ENCODE results near the gene SLIRP. TPM values are rescaled to one million over a fixed set of nuclear protein-coding genes. Genes with fewer than 3 reads are reported as not detected.
"Not testable (repeated sequence)": the region's sequence is repeated elsewhere in the genome, so short reads cannot be mapped to it uniquely, and the experiment has no call there.

SLIRP gene
- total RNA-seq, 1 donor from 2014 or later, result 58.0 TPM

DNA sequence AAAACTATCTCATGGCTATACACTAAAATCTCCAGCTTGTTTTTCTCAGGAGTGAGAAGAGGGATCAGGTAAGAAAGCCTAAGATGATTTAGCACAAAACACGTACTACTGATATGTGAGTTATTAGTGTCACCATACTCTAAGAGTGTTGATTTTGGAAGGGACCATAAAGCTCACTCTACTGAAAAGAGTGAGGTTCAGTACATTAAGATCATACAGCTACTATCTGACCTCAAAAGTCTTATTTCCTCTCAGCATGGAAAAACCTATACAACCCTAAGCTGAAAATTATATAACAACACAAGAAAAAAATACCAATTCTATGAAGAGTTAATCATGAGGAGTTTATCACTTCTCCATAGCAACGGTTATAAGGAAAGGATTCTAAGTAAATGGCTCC lies 33.5 kb downstream of the SLIRP start:
- H3K4me3 ChIP-seq, result no peak overlapping the region
- TF ChIP-seq, protein P1, sequence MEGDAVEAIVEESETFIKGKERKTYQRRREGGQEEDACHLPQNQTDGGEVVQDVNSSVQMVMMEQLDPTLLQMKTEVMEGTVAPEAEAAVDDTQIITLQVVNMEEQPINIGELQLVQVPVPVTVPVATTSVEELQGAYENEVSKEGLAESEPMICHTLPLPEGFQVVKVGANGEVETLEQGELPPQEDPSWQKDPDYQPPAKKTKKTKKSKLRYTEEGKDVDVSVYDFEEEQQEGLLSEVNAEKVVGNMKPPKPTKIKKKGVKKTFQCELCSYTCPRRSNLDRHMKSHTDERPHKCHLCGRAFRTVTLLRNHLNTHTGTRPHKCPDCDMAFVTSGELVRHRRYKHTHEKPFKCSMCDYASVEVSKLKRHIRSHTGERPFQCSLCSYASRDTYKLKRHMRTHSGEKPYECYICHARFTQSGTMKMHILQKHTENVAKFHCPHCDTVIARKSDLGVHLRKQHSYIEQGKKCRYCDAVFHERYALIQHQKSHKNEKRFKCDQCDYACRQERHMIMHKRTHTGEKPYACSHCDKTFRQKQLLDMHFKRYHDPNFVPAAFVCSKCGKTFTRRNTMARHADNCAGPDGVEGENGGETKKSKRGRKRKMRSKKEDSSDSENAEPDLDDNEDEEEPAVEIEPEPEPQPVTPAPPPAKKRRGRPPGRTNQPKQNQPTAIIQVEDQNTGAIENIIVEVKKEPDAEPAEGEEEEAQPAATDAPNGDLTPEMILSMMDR (IDR thresholded peaks at IDR 0.05), result no peak
- ATAC-seq (no peak), DNase-seq (no peak)
- H3K36me3 ChIP-seq, result peaks cover 90% of the 10 kb centered on the region
- intact Hi-C loops (cut with DNase I), result no loop called here
- no peaks in the 10 kb centered on the region for H3K27me3 ChIP-seq (ENCODE audit: low read depth)
- H3K4me1 ChIP-seq, result peaks cover 13% of the 10 kb centered on the region
- H3K9me3 ChIP-seq, result no peaks in the 10 kb centered on the region
- H3K27ac ChIP-seq, result no peak overlapping the region

DNA sequence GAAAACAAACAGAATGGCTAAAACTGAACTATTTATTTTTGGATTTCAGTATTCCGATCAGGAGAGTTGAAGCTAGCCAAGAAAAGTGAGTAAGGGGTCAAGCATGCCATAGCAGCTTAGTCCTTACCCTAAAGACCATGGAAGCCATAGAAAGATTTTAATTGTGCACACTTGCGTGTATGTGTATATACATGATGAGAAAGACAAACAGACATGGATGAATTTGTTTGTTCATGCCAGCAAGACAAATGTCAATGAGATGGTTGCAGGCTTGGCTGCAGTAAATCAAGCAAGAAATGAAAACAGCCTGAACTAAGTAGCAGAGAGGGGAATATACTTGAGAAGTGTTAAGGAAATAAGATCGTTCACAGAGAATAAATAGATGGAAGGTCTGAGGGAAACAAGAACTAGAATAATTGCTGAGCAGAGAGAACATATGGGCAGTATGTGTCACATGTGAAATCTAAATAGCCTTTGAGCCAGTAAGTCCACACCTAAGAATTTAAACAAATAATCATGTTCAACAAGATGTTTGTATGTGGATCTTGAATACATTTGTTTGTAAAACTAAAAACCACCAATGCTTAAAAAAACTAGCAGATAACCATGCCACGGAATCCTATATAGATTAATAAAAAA lies 38.3 kb downstream of the SLIRP start:
- H3K4me1 ChIP-seq, result no peaks in the 10 kb centered on the region
- DNase-seq, result no peak
- TF ChIP-seq, protein P1 (IDR thresholded peaks at IDR 0.05), result no peak
- H3K9me3 ChIP-seq, result no peaks in the 10 kb centered on the region
- no peak for ATAC-seq
- intact Hi-C loops (cut with DNase I), result no loop called here
- no peak overlapping the region for H3K27ac ChIP-seq
- no peaks in the 10 kb centered on the region for H3K27me3 ChIP-seq (ENCODE audit: low read depth)
- no peak overlapping the region for H3K4me3 ChIP-seq
- H3K36me3 ChIP-seq, result peaks cover 90% of the 10 kb centered on the region

DNA sequence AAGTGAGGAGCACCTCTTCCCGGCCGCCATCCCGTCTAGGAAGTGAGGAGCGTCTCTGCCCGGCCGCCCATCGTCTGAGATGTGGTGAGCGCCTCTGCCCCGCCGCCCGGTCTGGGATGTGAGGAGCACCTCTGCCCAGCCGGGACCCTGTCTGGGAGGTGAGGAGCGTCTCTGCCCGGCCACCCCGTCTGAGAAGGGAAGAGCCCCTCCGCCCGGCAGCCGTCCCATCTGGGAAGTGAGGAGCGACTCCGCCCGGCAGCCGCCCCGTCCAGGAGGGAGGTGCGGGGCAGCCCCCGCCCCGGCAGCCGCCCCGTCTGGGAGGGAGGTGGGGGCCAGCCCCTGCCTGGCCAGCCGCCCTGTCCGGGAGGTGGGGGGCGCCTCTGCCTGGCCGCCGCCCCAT lies 39.5 kb downstream of the SLIRP start:
- peaks cover 89% of the 10 kb centered on the region for H3K36me3 ChIP-seq
- DNase-seq, result not testable (repeated sequence)

DNA sequence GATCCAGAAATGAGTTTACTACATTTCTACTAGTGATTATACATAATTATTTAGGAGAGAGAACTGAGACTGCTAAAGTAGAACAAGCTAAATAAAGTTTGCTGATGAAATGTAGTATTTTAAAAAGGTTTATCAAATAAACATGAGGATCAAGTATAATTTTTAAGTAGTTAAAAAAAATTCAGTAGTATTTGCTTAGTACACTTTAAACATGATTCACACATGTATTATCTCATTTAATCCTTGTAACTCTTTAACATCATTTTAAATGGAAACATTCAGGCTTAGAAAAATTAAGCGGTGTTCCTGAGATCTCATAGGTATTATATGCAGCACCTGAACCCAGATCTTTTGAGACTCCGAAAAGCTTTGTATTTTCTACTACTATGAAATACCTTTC lies 44.4 kb downstream of the SLIRP start:
- TF ChIP-seq, protein P1 (IDR thresholded peaks at IDR 0.05), result no peak
- ATAC-seq, result no peak
- Histone ChIP-seq H3K27me3 (ENCODE audit: low read depth) (no peaks in the 10 kb centered on the region), H3K4me1 (peaks cover 17% of the 10 kb centered on the region), H3K4me3 (no peak overlapping the region), H3K9me3 (no peaks in the 10 kb centered on the region), H3K27ac (no peak overlapping the region), H3K36me3 (peaks cover 78% of the 10 kb centered on the region)
- intact Hi-C loops (cut with DNase I), result no loop called here
- DNase-seq, result no peak

More for the DNA sequence above, 39.5 kb downstream of the SLIRP start:
- H3K9me3 ChIP-seq; H3K27ac ChIP-seq; H3K27me3 ChIP-seq (ENCODE audit: low read depth); H3K4me3 ChIP-seq; H3K4me1 ChIP-seq; ATAC-seq; intact Hi-C loops (cut with DNase I): not testable (repeated sequence)

DNA sequence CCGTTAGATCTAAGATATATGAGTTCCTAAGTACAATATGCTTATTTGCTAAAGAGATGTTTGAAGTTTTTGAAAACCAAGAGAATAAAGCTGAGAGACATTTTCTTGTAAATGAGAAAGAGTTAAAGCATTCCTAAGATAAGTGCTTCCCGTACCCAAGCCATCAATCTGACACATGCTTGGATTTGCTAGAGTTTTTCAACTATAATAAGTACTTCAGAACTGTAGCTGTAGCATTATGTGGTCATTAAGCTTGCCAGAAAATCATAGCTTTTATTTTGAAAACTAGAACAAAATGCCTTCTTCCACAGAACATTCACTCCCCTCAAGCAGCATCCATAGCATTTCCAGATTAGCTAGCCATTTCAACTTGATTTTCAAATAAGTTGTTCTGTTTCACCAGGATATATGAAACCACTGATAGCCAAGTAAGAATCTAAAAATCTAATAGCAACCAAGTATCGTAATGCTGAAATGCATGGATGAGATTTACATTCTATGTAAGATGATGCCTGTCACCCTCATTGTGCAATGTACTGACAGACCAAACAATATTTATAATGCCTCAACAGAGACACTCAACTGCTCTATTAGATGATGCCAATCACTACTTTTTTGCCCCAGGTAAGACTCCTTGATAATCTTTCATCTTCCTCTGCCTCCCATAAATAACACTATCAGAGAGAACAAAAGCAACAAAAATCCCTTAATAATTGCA lies 45.1 kb downstream of the SLIRP start:
- no peaks in the 10 kb centered on the region for H3K9me3 ChIP-seq
- intact Hi-C loops (cut with DNase I), result no loop called here
- peaks cover 73% of the 10 kb centered on the region for H3K36me3 ChIP-seq
- H3K4me3 ChIP-seq, result no peak overlapping the region
- DNase-seq, result no peak
- TF ChIP-seq, protein P1 (IDR thresholded peaks at IDR 0.05), result no peak
- H3K27me3 ChIP-seq (ENCODE audit: low read depth), result no peaks in the 10 kb centered on the region
- H3K4me1 ChIP-seq, result peaks cover 24% of the 10 kb centered on the region
- no peak overlapping the region for H3K27ac ChIP-seq
- ATAC-seq, result no peak

Measured in lower lobe of right lung (tissue), 2 donors.